Fibroblast of skin of right biceps (primary cell): Measurements from ENCODE around the gene LRP1-AS.

ENCODE experiments used
- DNase-seq: peaks from one replicate; pipeline ENCODE4 v3.0.0-alpha.2; 2013

The LRP1-AS gene

GRCh38 chr12:57146961-57147944 is at the start of gene LRP1-AS:
Gene LRP1-AS, minus strand, starts transcription at chr12:57147619.
- peak; percentile 71 for DNase-seq

- DNase-seq = no peak
These were observed 49.5 kb upstream of the LRP1-AS start for GRCh38 chr12:57196956-57197355.

GRCh38 chr12:57196439-57196838 is 49.0 kb upstream of the LRP1-AS start:
- no peak for DNase-seq

GRCh38 chr12:57195611-57196371 is 48.4 kb upstream of the LRP1-AS start:
- DNase-seq = no peak

GRCh38 chr12:57195186-57195585 is 47.8 kb upstream of the LRP1-AS start:
- DNase-seq = no peak

GRCh38 chr12:57194253-57194652 is 46.8 kb upstream of the LRP1-AS start:
- no peak for DNase-seq

GRCh38 chr12:57193706-57194245 is 46.4 kb upstream of the LRP1-AS start:
- DNase-seq = no peak

- no peak for DNase-seq
These were observed 45.5 kb upstream of the LRP1-AS start for GRCh38 chr12:57192920-57193319.

- no peak for DNase-seq
These were observed 44.0 kb upstream of the LRP1-AS start for GRCh38 chr12:57191410-57191809.

GRCh38 chr12:57190821-57191220 is 43.4 kb upstream of the LRP1-AS start:
- DNase-seq = no peak

GRCh38 chr12:57190037-57190436 is 42.6 kb upstream of the LRP1-AS start:
- peak; percentile 33 for DNase-seq

GRCh38 chr12:57188090-57188425 is 40.6 kb upstream of the LRP1-AS start:
- no peak for DNase-seq

GRCh38 chr12:57187222-57188089 is 40.0 kb upstream of the LRP1-AS start:
- DNase-seq = no peak

- DNase-seq = no peak
These were observed 38.6 kb upstream of the LRP1-AS start for GRCh38 chr12:57185906-57186508.

- DNase-seq = no peak
These were observed 38.0 kb upstream of the LRP1-AS start for GRCh38 chr12:57185403-57185802.

GRCh38 chr12:57183939-57184725 is 36.7 kb upstream of the LRP1-AS start:
- DNase-seq = no peak

- peak; percentile 67 for DNase-seq
These were observed 35.6 kb upstream of the LRP1-AS start for GRCh38 chr12:57182918-57183575.

- DNase-seq = peak; percentile 40
These were observed 34.2 kb upstream of the LRP1-AS start for GRCh38 chr12:57181561-57182155.

GRCh38 chr12:57181072-57181471 is 33.7 kb upstream of the LRP1-AS start:
- no peak for DNase-seq

GRCh38 chr12:57180321-57180989 is 33.0 kb upstream of the LRP1-AS start:
- DNase-seq = no peak
